NB4 (cell line): ENCODE measurements around the gene STPG4.
"Not testable (repeated sequence)": the region's sequence is repeated elsewhere in the genome, so short reads cannot be mapped to it uniquely, and the experiment has no call there.

Source experiments
- DNase-seq: peaks from one replicate; pipeline ENCODE4 v3.0.0; 2010; ENCODE audit warnings: low read depth
- H3K4me3 ChIP-seq: one replicate; pipeline ENCODE4 v1.5.1; 2011; ENCODE audit warnings: mild to moderate bottlenecking, low read depth, low read length, moderate library complexity
- MYC ChIP-seq: IDR thresholded peaks from 2 replicates; pipeline ENCODE4 v1.6.1; 2011; ENCODE audit warnings: low read depth, low read length
- POLR2A ChIP-seq: IDR thresholded peaks from 2 replicates; pipeline ENCODE4 v1.6.1; 2011; ENCODE audit warnings: mild to moderate bottlenecking; ENCODE audit not compliant: insufficient read length; ENCODE audit errors: extremely low read depth
- TF ChIP-seq, protein P1 (sequence below): IDR thresholded peaks from one replicate; pipeline ENCODE4 v1.5.1; 2012; ENCODE audit warnings: low read depth, low read length
- TF ChIP-seq, protein P2 (sequence below): IDR thresholded peaks from 2 replicates; pipeline ENCODE4 v1.6.1; 2011; ENCODE audit warnings: low read depth, low read length

STPG4 gene

DNA sequence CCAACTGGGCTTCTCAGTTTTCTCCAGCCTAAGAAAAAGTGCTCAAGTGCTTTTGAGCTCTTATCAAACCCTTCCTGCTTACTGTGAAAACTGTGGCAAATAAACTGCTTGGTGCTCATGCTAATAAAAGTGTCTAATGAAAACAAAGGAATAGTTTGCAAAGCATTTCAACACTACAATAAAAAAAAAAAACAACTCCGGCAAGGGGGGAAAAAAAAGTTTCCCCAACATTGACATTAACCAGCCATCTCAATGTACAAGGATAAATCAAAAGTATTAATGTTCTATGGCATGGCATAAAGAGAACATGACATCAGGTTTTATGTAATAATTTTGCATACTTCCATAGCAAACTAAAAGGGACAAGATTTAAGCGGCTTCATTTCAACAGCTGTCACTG, 14.7 kb upstream of the STPG4 start:
- H3K4me3 ChIP-seq, result peak overlapping the region; percentile 91
- no peak for DNase-seq
- no peak for TF ChIP-seq POLR2A
- TF ChIP-seq, protein P1, sequence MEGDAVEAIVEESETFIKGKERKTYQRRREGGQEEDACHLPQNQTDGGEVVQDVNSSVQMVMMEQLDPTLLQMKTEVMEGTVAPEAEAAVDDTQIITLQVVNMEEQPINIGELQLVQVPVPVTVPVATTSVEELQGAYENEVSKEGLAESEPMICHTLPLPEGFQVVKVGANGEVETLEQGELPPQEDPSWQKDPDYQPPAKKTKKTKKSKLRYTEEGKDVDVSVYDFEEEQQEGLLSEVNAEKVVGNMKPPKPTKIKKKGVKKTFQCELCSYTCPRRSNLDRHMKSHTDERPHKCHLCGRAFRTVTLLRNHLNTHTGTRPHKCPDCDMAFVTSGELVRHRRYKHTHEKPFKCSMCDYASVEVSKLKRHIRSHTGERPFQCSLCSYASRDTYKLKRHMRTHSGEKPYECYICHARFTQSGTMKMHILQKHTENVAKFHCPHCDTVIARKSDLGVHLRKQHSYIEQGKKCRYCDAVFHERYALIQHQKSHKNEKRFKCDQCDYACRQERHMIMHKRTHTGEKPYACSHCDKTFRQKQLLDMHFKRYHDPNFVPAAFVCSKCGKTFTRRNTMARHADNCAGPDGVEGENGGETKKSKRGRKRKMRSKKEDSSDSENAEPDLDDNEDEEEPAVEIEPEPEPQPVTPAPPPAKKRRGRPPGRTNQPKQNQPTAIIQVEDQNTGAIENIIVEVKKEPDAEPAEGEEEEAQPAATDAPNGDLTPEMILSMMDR, result no peak
- TF ChIP-seq, protein P2, sequence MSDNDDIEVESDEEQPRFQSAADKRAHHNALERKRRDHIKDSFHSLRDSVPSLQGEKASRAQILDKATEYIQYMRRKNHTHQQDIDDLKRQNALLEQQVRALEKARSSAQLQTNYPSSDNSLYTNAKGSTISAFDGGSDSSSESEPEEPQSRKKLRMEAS, result no peak
- no peak for TF ChIP-seq MYC

DNA sequence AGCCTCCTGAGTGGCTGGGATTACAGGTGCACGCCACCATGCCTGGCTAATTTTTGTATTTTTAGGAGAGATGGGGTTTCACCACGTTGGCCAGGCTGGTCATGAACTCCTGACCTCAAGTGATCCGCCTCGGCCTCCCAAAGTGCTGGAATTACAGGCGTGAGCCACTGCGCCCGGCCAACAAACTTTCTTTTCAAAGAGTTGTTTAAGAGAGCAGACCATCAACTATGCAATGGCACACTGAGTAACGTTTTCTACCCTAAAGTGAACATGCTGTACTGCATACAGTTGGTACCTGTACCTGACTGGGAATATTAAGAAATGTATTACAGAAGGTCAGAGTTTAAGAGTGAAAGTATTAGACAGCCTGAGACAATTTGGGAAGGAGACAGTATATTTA, 13.8 kb upstream of the STPG4 start:
- DNase-seq, H3K4me3 ChIP-seq: not testable (repeated sequence)

GRCh38 chr2:47167149-47167548, 12.0 kb upstream of the STPG4 start:
- no peak for DNase-seq
- TF ChIP-seq POLR2A (no peak), MYC (no peak)
- TF ChIP-seq, protein P1, result no peak
- TF ChIP-seq, protein P2, result no peak
- no peak overlapping the region for H3K4me3 ChIP-seq

GRCh38 chr2:47165001-47165555, 10.0 kb upstream of the STPG4 start:
- H3K4me3 ChIP-seq, result no peak overlapping the region
- no peak for DNase-seq

DNA sequence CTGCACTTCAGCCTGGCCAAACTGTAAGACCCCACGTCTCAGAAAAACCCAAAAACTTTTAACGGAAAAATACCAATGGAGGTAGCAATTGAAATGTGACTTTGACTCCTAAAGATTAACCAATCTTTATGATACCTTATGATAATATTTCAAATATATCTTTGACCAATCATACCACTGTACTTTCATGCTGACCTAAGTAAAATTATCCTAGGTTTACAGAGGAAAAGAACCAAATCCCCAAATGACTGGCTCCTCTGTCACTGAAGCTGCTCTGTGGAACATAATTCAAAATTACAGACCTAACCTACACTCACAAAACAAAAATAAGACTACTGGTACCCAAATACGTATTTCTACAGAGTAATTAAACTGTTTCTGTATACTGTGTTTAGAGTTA, 7.7 kb upstream of the STPG4 start:
- DNase-seq, result no peak
- TF ChIP-seq, protein P1, result no peak
- TF ChIP-seq, protein P2, result no peak
- no peak for TF ChIP-seq POLR2A
- TF ChIP-seq MYC, result no peak
- H3K4me3 ChIP-seq, result no peak overlapping the region

More at GRCh38 chr2:47165001-47165555, 10.0 kb upstream of the STPG4 start:
- TF ChIP-seq MYC (no peak), POLR2A (no peak)
- TF ChIP-seq, protein P2, result no peak
- TF ChIP-seq, protein P1, result no peak

- no peak for DNase-seq
- no peak overlapping the region for H3K4me3 ChIP-seq
- TF ChIP-seq, protein P1, result no peak
- TF ChIP-seq, protein P2, result no peak
- TF ChIP-seq POLR2A, result no peak
- TF ChIP-seq MYC, result no peak
Measured at GRCh38 chr2:47161475-47161874, 6.4 kb upstream of the STPG4 start.
